GM23338 (cell line): ENCODE measurements around the gene CBLN3.

Experiments
- CREB1 ChIP-seq: fragments of 250-450 bp; sonication (Bioruptor Pico); IDR thresholded peaks from 2 replicates; pipeline ENCODE4 v1.5.0; 2020; ENCODE audit warnings: low read depth, mild to moderate bottlenecking, moderate library complexity
- CTCF ChIP-seq, 2 experiments: fragments of 200-600 bp in 1 of 2; sonication (generic) in 1 of 2; conservative IDR thresholded peaks; 2 replicates each; pipeline versions ENCODE4 v1.5.1 to v1.6.1; 2016 to 2017; ENCODE audit warnings: antibody characterized with exemption in 2 of 2, low read depth in 2 of 2, mild to moderate bottlenecking in 2 of 2, moderate library complexity in 1 of 2
- EZH2 ChIP-seq: fragments of 200-600 bp; sonication (generic); IDR thresholded peaks from one replicate; pipeline ENCODE4 v1.8.0; 2017; ENCODE audit warnings: antibody characterized with exemption, mild to moderate bottlenecking, low read depth; ENCODE audit not compliant: unreplicated experiment
- EZH2phosphoT487 ChIP-seq: fragments of 200-600 bp; sonication (generic); IDR thresholded peaks from one replicate; pipeline ENCODE4 v1.8.1; 2018; ENCODE audit warnings: antibody characterized with exemption; ENCODE audit not compliant: unreplicated experiment
- JUNB ChIP-seq: IDR thresholded peaks from one replicate; pipeline ENCODE4 v1.6.1; 2016; ENCODE audit warnings: antibody characterized with exemption; ENCODE audit not compliant: unreplicated experiment
- NANOG ChIP-seq: IDR thresholded peaks from 2 replicates; pipeline ENCODE4 v1.6.1; 2016; ENCODE audit warnings: antibody characterized with exemption, borderline replicate concordance
- POLR2AphosphoS5 ChIP-seq: IDR thresholded peaks from 2 replicates; pipeline ENCODE4 v1.6.1; 2016; ENCODE audit warnings: antibody characterized with exemption, low read depth
- STAT1 ChIP-seq: IDR thresholded peaks from one replicate; pipeline ENCODE4 v1.6.1; 2016; ENCODE audit warnings: antibody characterized with exemption; ENCODE audit not compliant: unreplicated experiment
- ZNF331 ChIP-seq: fragments of 250-450 bp; sonication (Bioruptor Pico); IDR thresholded peaks from 2 replicates; pipeline ENCODE4 v1.5.0; 2020; ENCODE audit warnings: low read depth, mild to moderate bottlenecking, moderate library complexity
- TF ChIP-seq, protein P1 (sequence below): IDR thresholded peaks from 2 replicates; pipeline ENCODE4 v1.6.1; 2016; ENCODE audit warnings: antibody characterized with exemption
- TF ChIP-seq, protein P2 (sequence below): IDR thresholded peaks from one replicate; pipeline ENCODE4 v1.6.1; 2018; ENCODE audit warnings: antibody characterized with exemption; ENCODE audit not compliant: unreplicated experiment

GRCh38 chr14:24465805-24466204, 36.3 kb upstream of the CBLN3 start:
- TF ChIP-seq POLR2AphosphoS5 (no peak), STAT1 (no peak), CTCF (conservative IDR thresholded peaks at IDR 0.05; ENCODE audit: low read depth in 2 of 2) (no peak), EZH2 (no peak), EZH2phosphoT487 (no peak), JUNB (no peak), CREB1 (CRISPR knock-in tag) (no peak), NANOG (no peak), ZNF331 (no peak)
- TF ChIP-seq, protein P1, sequence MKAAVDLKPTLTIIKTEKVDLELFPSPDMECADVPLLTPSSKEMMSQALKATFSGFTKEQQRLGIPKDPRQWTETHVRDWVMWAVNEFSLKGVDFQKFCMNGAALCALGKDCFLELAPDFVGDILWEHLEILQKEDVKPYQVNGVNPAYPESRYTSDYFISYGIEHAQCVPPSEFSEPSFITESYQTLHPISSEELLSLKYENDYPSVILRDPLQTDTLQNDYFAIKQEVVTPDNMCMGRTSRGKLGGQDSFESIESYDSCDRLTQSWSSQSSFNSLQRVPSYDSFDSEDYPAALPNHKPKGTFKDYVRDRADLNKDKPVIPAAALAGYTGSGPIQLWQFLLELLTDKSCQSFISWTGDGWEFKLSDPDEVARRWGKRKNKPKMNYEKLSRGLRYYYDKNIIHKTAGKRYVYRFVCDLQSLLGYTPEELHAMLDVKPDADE = no peak
- TF ChIP-seq, protein P2, sequence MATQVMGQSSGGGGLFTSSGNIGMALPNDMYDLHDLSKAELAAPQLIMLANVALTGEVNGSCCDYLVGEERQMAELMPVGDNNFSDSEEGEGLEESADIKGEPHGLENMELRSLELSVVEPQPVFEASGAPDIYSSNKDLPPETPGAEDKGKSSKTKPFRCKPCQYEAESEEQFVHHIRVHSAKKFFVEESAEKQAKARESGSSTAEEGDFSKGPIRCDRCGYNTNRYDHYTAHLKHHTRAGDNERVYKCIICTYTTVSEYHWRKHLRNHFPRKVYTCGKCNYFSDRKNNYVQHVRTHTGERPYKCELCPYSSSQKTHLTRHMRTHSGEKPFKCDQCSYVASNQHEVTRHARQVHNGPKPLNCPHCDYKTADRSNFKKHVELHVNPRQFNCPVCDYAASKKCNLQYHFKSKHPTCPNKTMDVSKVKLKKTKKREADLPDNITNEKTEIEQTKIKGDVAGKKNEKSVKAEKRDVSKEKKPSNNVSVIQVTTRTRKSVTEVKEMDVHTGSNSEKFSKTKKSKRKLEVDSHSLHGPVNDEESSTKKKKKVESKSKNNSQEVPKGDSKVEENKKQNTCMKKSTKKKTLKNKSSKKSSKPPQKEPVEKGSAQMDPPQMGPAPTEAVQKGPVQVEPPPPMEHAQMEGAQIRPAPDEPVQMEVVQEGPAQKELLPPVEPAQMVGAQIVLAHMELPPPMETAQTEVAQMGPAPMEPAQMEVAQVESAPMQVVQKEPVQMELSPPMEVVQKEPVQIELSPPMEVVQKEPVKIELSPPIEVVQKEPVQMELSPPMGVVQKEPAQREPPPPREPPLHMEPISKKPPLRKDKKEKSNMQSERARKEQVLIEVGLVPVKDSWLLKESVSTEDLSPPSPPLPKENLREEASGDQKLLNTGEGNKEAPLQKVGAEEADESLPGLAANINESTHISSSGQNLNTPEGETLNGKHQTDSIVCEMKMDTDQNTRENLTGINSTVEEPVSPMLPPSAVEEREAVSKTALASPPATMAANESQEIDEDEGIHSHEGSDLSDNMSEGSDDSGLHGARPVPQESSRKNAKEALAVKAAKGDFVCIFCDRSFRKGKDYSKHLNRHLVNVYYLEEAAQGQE = no peak
